HG03439 (cell line): ENCODE measurements around the gene NFE2L3.
"Not testable (repeated sequence)": the region's sequence is repeated elsewhere in the genome, so short reads cannot be mapped to it uniquely, and the experiment has no call there.

ENCODE experiments used
- ATAC-seq: cut with Tn5 transposase; IDR thresholded peaks from one replicate; pipeline ENCODE4 v1.9.1; 2021; ENCODE audit warnings: mild to moderate bottlenecking, moderate library complexity; ENCODE audit not compliant: unreplicated experiment

The NFE2L3 gene

DNA sequence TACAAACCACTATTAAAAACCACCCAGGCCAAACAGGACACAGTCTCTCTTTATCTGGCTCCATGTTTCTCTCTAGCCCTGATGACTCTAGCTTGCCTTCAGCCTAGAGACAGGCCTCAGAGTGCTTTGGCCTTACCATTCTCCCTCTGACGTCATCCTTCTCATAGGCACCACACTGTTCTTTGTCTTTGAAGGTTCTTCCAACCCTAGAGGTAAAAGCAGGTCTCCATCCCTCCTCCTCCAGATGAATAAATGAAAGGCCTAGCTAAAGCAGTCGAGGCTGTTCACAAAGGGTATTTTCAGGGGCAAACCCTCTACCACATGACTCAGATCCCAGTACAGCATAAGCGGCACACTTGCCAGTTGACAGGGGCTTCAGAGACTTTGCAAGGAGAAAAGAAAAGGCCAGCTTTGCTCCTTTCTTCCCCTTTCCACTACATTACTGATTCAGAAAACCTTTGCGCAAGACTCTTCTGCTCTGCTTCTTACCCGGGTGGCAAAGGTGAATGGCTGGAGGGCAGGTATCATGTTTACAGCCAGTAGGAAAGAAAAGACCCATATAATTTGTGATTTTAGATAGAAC, 14.8 kb downstream of the NFE2L3 start:
- ATAC-seq = no peak

DNA sequence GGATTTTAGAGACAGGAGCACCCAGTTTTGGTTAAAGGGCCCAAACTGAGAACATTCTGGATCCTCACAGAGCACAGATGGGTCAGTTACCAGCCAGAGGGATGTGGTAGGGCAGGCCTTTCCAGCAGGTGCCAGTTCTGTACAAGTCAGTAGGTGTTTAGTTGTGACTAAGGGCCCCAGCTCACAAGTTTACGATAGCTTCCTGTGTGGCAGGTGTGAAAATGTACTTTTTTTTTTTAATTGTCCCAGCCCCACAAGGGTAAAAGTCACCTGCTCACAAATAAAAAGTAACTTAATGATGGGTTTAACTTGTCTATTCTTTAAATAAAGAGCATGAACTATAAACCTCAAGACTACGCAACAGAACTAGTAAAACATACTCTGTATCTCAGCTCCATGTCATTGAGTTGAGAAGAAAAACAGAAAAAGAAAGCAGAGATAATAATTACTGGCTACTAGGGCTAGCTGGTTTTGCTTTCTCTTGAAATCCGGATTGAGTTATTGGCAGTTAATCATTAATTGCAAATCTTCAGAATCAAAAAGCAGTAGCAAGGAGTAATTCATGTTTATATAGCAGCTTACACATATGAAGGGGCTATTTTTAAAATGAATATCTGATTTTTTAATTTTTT, 15.4 kb downstream of the NFE2L3 start:
- peak; percentile 46 for ATAC-seq

- no peak for ATAC-seq
Observed at GRCh38 chr7:26168458-26169023, 16.5 kb downstream of the NFE2L3 start.

GRCh38 chr7:26169271-26169670, 17.3 kb downstream of the NFE2L3 start:
- ATAC-seq = no peak

DNA sequence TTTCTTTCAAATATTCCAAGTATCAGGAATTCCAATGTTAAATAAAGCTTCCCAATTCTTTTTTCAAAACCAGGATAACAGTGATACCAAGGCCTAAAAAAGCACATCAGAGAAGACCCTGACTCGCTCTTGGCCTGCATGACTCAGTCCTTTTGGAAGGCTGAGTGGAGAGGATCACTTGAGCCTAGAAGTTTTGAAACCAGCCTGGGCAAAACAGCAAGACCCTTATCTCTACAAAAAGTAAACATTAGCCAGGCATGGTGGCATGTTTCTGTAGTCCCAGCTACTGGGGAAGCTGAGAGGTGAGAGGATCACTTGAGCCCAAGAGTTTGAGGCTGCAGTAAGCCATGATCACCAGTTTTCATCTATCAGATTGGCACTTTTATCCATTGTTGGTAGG, 18.7 kb downstream of the NFE2L3 start:
- no peak for ATAC-seq

DNA sequence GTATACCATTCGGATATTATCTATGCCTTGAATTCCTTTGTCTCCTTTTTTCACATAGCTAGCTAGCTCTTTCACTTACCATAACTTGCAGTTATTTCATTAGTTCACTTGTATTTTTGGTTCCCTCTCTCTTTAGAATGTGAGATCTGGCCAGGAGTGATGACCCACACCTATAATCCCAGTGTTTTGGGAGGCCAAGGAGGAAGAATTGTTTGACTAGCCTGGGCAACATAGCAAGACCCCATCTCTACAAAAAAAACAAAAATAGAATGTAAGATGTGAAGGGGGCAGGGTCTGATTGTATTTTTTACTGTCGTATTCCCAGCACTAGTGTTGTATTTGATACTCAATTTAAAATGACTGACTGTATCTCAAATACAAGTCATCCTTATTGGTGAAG, 19.6 kb downstream of the NFE2L3 start:
- no peak for ATAC-seq

DNA sequence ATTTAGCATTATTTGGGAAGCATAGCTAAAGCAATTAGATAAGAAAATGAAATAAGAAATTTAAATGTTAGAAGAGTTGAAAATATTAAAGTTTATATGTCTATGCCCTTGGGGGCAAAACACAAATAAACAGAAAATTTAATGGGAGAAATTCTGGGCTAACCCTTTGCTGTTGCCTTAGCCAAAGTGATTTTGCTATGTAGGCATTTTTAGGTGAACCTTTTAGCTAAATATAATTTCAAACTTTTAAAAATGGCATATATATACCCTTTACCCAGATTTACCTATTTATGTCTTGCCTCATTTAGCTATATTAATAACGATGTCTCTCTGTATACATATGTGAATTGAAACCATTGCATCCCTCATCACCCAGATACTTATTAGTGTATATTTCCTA, 20.1 kb downstream of the NFE2L3 start:
- ATAC-seq = no peak

DNA sequence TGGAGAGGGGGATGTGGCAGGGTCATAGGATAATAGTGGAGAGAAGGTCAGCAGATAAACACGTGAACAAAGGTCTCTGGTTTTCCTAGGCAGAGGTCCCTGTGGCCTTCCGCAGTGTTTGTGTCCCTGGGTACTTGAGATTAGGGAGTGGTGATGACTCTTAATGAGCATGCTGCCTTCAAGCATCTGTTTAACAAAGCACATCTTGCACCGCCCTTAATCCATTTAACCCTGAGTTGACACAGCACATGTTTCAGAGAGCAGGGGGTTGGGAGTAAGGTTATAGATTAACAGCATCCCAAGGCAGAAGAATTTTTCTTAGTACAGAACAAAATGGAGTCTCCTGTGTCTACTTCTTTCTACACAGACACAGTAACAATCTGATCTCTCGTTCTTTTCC, 23.9 kb downstream of the NFE2L3 start:
- not testable (repeated sequence) for ATAC-seq

GRCh38 chr7:26176696-26177095, 24.7 kb downstream of the NFE2L3 start:
- not testable (repeated sequence) for ATAC-seq

DNA sequence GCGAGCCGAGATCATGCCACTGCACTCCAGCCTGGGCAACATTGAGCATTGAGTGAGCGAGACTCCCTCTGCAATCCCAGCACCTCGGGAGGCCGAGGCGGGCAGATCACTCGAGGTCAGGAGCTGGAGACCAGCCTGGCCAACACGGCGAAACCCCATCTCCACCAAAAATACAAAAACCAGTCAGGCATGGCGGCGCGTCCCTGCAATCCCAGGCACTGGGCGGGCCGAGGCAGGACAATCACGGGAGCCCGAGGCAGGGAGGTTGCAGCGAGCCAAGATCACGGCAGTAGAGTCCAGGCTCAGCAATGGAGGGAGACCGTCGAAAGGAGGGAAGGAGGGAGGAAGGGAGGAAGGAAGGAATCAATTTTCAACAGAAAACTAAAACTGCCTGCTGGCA, 25.3 kb downstream of the NFE2L3 start:
- ATAC-seq = not testable (repeated sequence)

DNA sequence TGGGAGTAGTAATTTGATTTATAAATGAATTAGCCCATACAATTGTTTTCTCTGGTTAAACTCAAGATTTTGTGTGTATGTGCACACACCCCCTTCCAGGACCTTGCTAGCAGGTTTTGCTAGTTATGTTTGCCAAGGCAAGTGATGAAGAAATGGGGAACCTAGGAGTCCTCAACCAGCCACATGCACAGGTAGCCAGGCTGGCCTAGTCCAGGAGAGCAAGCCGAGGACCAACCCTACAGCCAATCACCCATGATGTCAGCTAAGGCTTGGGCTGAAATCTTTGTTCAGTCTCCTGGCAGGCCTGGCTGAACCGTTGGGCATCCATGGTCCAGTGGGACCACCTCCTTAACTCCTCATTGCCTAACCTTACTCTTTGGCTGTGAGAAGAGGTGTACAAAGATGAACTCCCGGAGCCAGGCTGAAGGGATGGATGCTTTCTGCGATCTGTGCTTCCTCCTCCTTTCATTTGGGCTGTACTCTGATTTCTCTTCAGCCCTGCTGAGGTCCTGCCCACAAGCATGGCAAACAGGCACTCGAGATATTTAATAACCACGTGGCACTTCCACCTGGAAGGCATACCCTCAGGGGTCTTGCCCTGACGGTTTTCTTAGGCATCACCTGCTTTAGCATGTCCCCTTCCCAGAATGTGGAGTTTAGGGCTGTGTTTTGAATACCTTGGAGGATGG, 26.4 kb downstream of the NFE2L3 start:
- no peak for ATAC-seq

GRCh38 chr7:26179422-26179821, 27.4 kb downstream of the NFE2L3 start:
- no peak for ATAC-seq

GRCh38 chr7:26179826-26180497, 28.0 kb downstream of the NFE2L3 start:
- no peak for ATAC-seq

DNA sequence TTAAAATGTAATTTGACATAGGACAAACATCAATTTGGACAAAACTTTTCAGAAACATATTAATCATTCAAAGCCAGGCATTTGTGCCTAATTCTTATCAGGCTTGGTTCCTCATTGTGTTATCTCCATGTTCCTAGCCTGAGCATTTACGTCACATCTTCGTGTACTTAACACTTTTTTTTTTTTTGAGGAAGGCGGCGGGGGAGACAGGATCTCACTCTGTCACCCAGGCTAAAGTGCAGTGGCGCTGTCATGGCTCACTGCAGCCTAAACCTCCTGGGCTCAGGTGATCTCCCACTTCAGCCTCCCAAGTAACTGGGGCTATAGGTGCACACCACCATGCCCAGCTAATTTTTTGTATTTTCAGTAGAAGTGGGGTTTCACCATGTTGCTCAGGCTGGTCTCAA, 28.8 kb downstream of the NFE2L3 start:
- no peak for ATAC-seq

DNA sequence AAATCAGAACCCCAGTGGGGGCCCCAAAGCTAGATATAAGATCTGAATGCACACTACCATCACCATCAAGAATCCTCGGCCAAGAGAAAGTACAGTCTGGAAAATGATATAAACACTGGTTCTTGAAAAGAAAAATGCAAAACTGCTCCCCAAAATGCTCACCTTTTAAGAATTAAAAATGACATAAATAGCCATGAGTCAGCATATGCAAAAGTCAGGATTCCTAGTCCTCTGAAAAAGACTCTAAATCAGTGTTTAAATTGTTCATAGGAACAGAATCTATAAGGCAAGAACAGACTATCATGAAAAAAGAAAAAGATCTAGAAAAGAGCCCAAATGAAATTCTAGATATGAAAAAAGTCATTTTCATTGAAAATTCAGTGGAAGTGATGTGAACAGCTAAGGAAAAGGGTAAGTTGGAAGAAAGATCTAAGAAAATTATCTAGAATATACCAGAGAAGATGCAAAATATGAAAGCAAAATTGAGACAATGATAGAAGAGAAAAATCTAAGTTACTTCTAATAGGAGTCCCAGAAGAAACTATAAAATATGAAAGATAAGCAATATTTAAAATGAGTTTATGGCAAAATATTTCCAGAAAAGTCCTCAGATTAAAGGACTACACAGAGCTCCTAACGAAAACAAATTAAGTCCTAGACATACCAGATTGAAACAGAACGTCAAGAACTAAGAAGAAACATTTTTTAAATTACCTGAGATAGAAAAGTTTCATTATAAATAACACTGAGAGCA, 29.7 kb downstream of the NFE2L3 start:
- ATAC-seq = no peak

DNA sequence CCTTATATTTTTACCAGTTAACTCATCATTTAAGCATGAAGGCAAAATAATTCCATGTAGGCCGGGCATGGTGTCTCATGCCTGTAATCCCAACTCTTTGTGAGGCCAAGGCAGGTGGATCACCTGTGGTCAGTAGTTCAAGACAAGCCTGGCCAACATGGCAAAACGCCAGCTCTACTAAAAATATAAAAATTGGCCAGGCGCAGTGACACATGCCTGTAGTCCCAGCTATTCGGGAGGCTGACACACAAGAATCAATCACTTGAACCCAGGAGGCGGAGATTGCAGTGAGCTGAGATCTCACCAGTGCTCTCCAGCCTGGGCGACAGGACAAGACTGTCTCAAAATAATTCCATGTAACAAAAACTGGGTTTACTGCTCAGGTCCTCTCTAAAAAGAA, 30.3 kb downstream of the NFE2L3 start:
- ATAC-seq = no peak

DNA sequence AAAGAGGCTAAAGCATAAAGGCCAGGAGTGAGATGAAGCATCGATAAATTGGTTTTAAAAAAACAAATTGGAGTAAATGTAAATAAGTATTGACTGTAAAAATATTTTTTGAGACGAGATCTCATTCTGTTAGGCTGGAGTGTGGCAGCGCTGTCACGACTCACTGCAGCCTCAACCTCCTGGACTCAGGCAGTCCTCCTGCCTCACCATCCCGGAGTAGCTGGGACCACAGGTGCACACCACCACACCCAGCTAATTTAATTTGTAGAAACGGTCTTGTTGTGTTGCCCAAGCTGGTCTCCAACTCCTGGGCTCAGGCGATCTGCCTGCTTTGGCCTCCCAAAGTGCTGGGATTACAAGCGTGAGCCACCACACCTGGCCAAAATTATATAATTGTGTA, 30.7 kb downstream of the NFE2L3 start:
- ATAC-seq = no peak

DNA sequence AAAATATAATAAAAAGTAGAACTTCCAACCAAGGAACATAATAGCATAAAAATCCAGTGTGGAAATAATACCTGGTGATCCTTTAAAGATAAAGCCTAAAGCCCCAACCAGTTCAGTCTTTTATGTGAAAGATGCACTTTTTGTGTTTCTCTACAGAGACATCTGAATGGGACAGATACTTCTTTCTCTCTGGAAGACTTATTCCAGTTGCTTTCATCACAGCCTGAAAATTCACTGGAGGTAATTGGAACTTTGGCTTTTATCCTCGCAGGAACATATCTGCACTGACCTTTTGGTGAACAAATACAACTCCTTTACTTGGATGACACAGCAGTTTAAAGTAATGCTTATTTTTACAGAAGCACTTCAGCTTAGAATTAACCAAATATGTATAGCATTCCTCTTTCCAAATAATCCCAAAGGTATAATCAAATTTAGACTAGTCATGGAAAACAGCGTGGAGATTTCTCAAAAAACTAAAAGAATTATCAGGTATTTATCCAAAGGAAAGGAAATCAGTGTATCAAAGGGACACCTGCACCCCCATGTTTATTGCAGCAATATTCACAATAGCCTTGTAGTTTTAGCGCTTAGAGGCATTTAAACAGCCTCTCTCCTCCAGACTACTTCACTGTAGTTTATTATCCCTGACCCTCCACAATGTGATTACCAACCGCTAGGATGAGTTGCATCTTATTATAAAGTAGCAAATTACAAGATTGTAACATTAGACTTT, 31.7 kb downstream of the NFE2L3 start:
- ATAC-seq = no peak

DNA sequence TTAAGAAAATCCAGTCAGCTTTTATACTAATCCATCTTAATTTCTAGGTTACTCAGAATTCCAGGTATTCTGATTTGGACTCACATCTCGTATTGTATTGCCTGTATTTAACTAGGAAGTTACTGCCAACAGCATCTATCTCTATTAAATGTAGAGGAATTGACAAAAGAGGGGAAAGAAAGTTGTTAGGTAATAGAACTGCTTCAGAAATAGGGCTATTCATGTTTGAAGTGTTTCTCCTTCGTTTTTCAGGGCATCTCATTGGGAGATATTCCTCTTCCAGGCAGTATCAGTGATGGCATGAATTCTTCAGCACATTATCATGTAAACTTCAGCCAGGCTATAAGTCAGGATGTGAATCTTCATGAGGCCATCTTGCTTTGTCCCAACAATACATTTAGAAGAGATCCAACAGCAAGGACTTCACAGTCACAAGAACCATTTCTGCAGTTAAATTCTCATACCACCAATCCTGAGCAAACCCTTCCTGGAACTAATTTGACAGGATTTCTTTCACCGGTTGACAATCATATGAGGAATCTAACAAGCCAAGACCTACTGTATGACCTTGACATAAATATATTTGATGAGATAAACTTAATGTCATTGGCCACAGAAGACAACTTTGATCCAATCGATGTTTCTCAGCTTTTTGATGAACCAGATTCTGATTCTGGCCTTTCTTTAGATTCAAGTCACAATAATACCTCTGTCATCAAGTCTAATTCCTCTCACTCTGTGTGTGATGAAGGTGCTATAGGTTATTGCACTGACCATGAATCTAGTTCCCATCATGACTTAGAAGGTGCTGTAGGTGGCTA, 32.5 kb downstream of the NFE2L3 start:
- not testable (repeated sequence) for ATAC-seq
